ENCODE measurements around the gene MT1X. TPM values are rescaled to one million over a fixed set of nuclear protein-coding genes. Genes with fewer than 3 reads are reported as not detected.
"Not testable (repeated sequence)": the region's sequence is repeated elsewhere in the genome, so short reads cannot be mapped to it uniquely, and the experiment has no call there.

Gene MT1X
- total and polyA plus RNA-seq, 2 experiments from 2014 or later, result 293 to 942 TPM

DNA sequence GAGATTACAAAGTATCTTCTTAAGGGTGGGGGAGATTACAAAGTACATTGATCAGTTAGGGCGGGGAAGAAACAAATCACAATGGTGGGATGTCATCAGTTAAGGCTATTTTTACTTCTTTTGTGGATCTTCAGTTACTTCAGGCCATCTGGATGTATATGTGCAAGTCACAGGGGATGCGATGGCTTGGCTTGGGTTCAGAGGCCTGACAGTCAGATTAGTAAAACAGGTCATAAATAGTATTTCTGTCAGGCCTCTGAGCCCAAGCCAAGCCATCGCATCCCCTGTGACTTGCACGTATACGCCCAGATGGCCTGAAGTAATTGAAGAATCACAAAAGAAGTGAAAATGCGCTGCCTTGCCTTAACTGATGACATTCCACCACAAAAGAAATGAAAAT is 7.7 kb upstream of the MT1X start:
- H3K9me3 Mint-ChIP-seq; H3K9me2 ChIP-seq (ENCODE audit: insufficient read depth); ATAC-seq; H4K20me1 ChIP-seq (replicated peaks; ENCODE audit: insufficient read depth); H3K79me2 ChIP-seq (replicated peaks; ENCODE audit: insufficient read depth); H3K36me3 ChIP-seq (ENCODE audit: insufficient read depth); H2AFZ ChIP-seq: not testable (repeated sequence)
- Mint-ChIP-seq H3K27me3 (ENCODE audit: insufficient read depth, low read depth, poor library complexity) (peaks cover 61% of the 10 kb centered on the region), H3K27ac (peak overlapping the region; percentile 85), H3K4me3 (peak overlapping the region; percentile 73), H3K36me3 (ENCODE audit: low read depth) (peaks cover 16% of the 10 kb centered on the region), H3K4me1 (peaks cover 42% of the 10 kb centered on the region)
- peak overlapping the region; percentile 73; the same call in 1 of the 2 replicates for H3K4me3 ChIP-seq
- peak; percentile 54; the same call in 1 of the 2 replicates for TF ChIP-seq NANOG (IDR thresholded peaks at IDR 0.05; ENCODE audit: borderline replicate concordance)
- peak overlapping the region; percentile 100 for H3K27ac ChIP-seq (ENCODE audit: low read depth)
- peak overlapping the region; percentile 93 for H3K4me2 ChIP-seq
- H3K4me1 ChIP-seq (ENCODE audit: insufficient read depth), result peaks cover 45% of the 10 kb centered on the region
- peaks cover 43% of the 10 kb centered on the region for H3K27me3 ChIP-seq (ENCODE audit: insufficient read depth)
- peak; percentile 21 for DNase-seq (ENCODE audit: low spot score)
- peaks cover 12% of the 10 kb centered on the region for H3F3A ChIP-seq (replicated peaks; ENCODE audit: low read depth)

DNA sequence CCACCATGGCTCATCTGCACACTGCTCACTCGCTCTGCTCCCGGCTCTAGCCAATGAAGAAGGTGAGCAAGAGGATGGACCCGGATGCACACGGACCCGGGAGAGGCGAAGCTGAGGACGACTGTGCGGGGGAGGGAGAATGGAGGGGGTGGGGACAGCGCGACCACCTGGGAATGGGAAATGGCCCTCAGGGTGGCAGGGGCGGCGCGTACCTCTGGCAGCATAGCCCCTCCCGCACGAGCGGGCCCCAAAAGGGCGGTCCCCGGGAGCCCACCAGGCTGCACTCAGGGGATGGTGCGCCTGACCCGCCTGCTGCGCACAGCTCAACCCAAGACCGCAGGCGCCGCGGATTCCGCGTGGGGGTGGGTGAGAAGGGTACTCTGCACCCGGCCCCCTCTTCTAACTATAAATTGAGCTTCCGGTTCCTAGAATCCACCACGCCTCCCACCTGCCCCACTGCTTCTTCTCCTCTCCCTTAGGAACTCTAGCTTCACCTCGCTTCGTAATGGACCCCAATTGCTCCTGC is 6.5 kb upstream of the MT1X start:
- Histone ChIP-seq H3K4me2 (peak overlapping the region; percentile 93), H3K27ac (ENCODE audit: low read depth) (peak overlapping the region; percentile 100), H3K4me1 (ENCODE audit: insufficient read depth) (peaks cover 36% of the 10 kb centered on the region), H3K4me3 (peak overlapping the region; percentile 73), H3K9me2 (ENCODE audit: insufficient read depth) (no peaks in the 10 kb centered on the region), H3K36me3 (ENCODE audit: insufficient read depth) (no peaks in the 10 kb centered on the region), H3K27me3 (ENCODE audit: insufficient read depth) (peaks cover 37% of the 10 kb centered on the region), H4K20me1 (replicated peaks; ENCODE audit: insufficient read depth) (no peaks in the 10 kb centered on the region), H3K79me2 (replicated peaks; ENCODE audit: insufficient read depth) (no peaks in the 10 kb centered on the region), H2AFZ (peak overlapping the region; percentile 73), H3F3A (replicated peaks; ENCODE audit: low read depth) (peaks cover 7% of the 10 kb centered on the region)
- no peaks in the 10 kb centered on the region for H3K9me3 Mint-ChIP-seq
- peaks cover 6% of the 10 kb centered on the region for H3K36me3 Mint-ChIP-seq (ENCODE audit: low read depth)
- peaks cover 50% of the 10 kb centered on the region for H3K27me3 Mint-ChIP-seq (ENCODE audit: insufficient read depth, low read depth, poor library complexity)
- peaks cover 38% of the 10 kb centered on the region for H3K4me1 Mint-ChIP-seq
- DNase-seq (ENCODE audit: low spot score), result peak; percentile 78
- H3K27ac Mint-ChIP-seq, result peak overlapping the region; percentile 85
- ATAC-seq, result peak; percentile 82
- H3K4me3 Mint-ChIP-seq, result peak overlapping the region; percentile 73
- peak; percentile 61 for TF ChIP-seq POLR2AphosphoS5 (IDR thresholded peaks at IDR 0.05; ENCODE audit: low read depth)
- no peak for TF ChIP-seq ZNF331 (CRISPR knock-in tag; IDR thresholded peaks at IDR 0.05; ENCODE audit: low read depth)

DNA sequence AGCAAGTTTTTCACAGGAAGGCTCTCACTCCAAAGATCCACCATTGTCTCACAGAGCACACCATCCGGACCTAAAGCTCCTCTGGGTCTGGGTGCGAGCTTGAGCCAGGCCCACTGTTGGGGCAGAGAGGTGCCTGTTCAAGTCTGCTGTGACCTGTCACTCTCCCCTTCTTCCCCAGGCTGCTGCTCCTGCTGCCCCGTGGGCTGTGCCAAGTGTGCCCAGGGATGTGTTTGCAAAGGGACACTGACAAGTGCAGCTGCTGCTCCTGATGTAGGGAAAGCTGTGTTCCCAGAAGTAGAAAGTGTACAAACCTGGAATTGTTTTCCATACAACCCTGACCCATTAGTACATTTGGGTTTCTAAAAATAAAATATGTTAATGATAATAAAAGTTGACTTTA is 4.8 kb upstream of the MT1X start:
- Histone ChIP-seq H4K20me1 (replicated peaks; ENCODE audit: insufficient read depth) (no peaks in the 10 kb centered on the region), H3K27me3 (ENCODE audit: insufficient read depth) (peaks cover 32% of the 10 kb centered on the region), H3K79me2 (replicated peaks; ENCODE audit: insufficient read depth) (peaks cover 3% of the 10 kb centered on the region), H3K36me3 (ENCODE audit: insufficient read depth) (no peaks in the 10 kb centered on the region), H2AFZ (no peak overlapping the region), H3K4me2 (0 out of 2 replicates have a peak overlapping the region, but pooled peaks have one; percentile 93), H3F3A (replicated peaks; ENCODE audit: low read depth) (peaks cover 7% of the 10 kb centered on the region), H3K27ac (ENCODE audit: low read depth) (no peak overlapping the region), H3K9me2 (ENCODE audit: insufficient read depth) (no peaks in the 10 kb centered on the region), H3K4me3 (no peak overlapping the region), H3K4me1 (ENCODE audit: insufficient read depth) (peaks cover 41% of the 10 kb centered on the region)
- H3K4me1 Mint-ChIP-seq, result peaks cover 42% of the 10 kb centered on the region
- H3K27ac Mint-ChIP-seq, result no peak overlapping the region
- H3K27me3 Mint-ChIP-seq (ENCODE audit: insufficient read depth, low read depth, poor library complexity), result peaks cover 44% of the 10 kb centered on the region
- no peak overlapping the region for H3K4me3 Mint-ChIP-seq
- no peak for DNase-seq (ENCODE audit: low spot score)
- ATAC-seq, result no peak
- no peaks in the 10 kb centered on the region; the same call in 1 of the 3 replicates for H3K36me3 Mint-ChIP-seq (ENCODE audit: low read depth)
- no peaks in the 10 kb centered on the region for H3K9me3 Mint-ChIP-seq
- TF ChIP-seq EZH2 (IDR thresholded peaks at IDR 0.05; ENCODE audit: low read depth, unreplicated experiment) (no peak), STAT1 (IDR thresholded peaks at IDR 0.05; ENCODE audit: unreplicated experiment) (no peak), ZNF331 (CRISPR knock-in tag; IDR thresholded peaks at IDR 0.05; ENCODE audit: low read depth) (no peak), CREB1 (CRISPR knock-in tag; IDR thresholded peaks at IDR 0.05; ENCODE audit: low read depth) (no peak), NANOG (IDR thresholded peaks at IDR 0.05; ENCODE audit: borderline replicate concordance) (no peak)
- TF ChIP-seq, protein P1, sequence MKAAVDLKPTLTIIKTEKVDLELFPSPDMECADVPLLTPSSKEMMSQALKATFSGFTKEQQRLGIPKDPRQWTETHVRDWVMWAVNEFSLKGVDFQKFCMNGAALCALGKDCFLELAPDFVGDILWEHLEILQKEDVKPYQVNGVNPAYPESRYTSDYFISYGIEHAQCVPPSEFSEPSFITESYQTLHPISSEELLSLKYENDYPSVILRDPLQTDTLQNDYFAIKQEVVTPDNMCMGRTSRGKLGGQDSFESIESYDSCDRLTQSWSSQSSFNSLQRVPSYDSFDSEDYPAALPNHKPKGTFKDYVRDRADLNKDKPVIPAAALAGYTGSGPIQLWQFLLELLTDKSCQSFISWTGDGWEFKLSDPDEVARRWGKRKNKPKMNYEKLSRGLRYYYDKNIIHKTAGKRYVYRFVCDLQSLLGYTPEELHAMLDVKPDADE (IDR thresholded peaks at IDR 0.05), result no peak
- TF ChIP-seq, protein P2, sequence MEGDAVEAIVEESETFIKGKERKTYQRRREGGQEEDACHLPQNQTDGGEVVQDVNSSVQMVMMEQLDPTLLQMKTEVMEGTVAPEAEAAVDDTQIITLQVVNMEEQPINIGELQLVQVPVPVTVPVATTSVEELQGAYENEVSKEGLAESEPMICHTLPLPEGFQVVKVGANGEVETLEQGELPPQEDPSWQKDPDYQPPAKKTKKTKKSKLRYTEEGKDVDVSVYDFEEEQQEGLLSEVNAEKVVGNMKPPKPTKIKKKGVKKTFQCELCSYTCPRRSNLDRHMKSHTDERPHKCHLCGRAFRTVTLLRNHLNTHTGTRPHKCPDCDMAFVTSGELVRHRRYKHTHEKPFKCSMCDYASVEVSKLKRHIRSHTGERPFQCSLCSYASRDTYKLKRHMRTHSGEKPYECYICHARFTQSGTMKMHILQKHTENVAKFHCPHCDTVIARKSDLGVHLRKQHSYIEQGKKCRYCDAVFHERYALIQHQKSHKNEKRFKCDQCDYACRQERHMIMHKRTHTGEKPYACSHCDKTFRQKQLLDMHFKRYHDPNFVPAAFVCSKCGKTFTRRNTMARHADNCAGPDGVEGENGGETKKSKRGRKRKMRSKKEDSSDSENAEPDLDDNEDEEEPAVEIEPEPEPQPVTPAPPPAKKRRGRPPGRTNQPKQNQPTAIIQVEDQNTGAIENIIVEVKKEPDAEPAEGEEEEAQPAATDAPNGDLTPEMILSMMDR (conservative IDR thresholded peaks at IDR 0.05; ENCODE audit: low read depth in 2 of 2), result no peak
